Activated CD4-positive, alpha-beta T cell treated with anti-CD3 and anti-CD28 coated beads for 1 hour (primary cell): ENCODE results near the gene ANAPC13.

Experiments used
- DNase-seq: peaks from one replicate; pipeline ENCODE4 v3.0.0-alpha.2; 2020

ANAPC13 gene, protein sequence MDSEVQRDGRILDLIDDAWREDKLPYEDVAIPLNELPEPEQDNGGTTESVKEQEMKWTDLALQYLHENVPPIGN

DNA sequence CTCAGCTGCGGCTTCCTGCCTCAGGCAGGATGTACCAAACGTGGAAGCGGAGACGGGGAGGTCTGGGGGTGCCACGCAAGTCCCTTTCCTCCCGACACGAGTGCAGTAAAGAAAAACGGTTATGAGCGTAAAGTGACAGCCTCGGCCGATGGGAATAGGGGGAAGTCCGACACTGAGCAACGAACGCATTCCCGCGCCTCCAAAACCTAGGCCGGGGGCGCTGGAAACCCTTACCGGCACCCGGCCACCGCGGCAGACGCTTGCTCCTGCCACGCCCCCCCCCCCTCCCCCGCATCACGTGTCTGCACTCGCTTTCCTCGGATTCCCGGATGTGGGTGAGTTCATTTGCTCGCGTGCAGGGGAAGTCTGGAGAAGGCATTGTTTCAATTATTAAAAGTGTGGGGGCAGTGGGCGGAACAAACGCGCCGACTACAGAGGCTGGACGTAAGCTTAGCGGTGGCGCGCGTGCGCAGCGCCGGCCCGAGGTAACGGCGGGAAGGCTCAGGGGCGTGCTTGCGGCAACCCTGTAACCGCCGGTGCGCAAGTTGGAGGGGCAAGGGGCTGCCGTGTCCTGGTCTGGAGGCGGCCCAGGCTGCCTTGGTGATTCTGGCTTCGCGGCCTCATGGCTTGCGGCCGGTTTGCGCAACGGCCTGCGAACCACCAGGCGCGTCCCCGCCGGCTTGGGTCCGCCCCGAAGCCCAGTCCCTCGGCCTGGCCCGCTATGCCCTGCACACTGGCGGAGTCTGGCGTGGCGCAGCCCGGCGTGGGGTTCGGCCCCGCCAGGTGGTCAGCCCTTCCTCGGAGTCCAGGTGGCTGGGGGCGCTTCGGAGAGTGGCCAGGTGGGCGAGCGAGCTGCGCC is at the start of gene ANAPC13, which contains the start of gene CEP63:
ANAPC13 (minus strand) TSS at position 268 of the 859 bp plus-strand sequence. CDS start 3,081 bp downstream, outside the sequence.
CEP63 (plus strand) TSS at position 340 of the 859 bp plus-strand sequence. CDS start 9,264 bp downstream, outside the sequence.
- peak; percentile 87 for DNase-seq

DNA sequence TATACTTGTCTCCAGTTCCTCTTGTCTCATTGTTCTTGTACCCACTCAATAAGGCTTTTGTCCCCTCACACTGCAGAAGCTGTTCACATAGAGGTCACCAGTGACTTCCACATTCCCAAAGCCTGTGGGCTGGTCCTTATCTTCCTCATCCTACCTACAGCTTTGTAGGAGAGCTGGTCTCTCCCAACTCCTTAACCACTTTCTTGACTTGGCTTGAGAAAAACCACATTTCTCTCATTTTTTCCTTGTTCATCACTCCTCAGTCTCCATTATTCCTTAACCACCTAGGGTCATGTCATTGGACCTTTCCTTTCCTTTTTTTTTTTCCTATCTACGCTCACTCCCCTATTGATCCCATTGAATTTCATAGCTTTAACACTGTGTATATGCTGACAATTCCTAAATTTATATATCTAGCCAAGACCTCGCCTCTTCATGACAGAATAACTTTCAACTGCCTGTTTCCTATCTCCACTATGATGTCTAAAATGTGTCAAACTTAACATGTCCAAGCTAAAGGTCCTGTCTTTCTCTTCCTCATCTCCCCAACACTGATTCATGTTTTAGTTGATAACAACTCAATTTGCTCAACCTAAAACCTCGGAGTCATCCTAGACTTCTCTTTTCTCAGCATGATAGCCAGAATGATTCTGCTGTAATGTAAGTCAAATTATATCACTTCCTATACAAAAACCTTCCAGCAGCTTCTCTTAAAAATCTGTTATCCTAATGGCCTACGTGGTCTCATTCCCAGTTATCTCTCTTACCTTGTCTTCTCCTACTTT is 49.6 kb upstream of the ANAPC13 start:
- DNase-seq = no peak

- no peak for DNase-seq
These were observed 47.7 kb upstream of the ANAPC13 start for GRCh38 chr3:134533493-134533892.

GRCh38 chr3:134527538-134528186 is 41.9 kb upstream of the ANAPC13 start:
- DNase-seq = no peak

DNA sequence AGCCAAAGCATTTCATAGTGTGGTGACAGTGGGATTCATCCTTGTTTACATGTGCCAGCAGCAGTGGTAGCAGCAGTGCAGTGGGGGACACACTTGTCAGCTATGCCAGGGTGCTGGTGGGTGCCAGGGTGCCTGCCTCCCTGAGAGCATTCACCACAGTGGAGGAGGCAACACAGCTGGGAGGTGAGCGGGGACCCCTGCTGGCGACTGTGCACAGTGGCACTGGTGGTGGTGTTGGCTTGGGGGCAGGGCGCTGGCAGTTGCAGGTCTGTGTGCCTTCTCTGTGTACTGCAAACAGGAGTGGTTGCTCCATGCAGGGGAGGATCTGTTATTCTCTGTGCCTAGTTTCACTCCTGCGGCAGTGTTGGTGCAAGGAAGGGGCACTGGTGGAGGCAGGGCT is 41.3 kb upstream of the ANAPC13 start:
- no peak for DNase-seq

DNA sequence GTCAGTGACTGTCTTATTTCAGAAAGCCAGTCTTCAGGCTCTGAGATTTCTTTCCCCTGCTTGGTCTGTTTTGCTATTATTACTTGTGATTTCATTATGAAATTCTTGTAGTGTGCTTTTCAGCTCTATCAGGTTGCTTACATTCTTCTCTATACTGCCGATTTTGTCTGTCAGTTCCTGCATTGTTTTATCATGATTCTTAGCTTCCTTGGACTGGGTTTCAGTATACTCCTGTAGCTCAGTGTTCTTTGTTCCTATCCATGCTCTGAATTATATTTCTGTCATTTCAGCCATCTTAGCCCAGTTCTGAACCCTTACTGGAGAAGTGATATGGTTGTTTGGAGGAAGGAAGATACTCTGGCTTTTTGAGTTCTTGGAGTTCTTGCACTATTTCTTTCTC is 40.5 kb upstream of the ANAPC13 start:
- no peak for DNase-seq

DNA sequence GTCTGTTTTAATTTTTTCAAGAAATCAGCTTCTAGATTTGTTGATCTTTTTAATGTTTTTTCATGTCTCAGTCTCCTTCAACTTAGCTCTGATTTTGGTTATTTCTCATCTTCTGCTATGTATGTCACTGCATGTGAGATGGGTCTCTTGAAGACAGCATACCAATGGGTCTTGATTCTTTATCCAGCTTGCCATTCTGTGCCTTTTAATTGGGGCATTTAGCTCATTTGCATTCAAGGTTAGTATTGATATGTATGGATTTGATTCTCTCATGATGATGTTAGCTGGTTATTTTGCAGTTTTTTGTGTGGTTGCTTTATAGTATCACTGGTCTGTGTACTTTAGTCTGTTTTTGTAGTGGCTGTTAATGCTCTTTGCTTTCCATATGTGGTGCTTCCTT is 39.5 kb upstream of the ANAPC13 start:
- no peak for DNase-seq

GRCh38 chr3:134522541-134522940 is 36.8 kb upstream of the ANAPC13 start:
- DNase-seq = no peak

DNA sequence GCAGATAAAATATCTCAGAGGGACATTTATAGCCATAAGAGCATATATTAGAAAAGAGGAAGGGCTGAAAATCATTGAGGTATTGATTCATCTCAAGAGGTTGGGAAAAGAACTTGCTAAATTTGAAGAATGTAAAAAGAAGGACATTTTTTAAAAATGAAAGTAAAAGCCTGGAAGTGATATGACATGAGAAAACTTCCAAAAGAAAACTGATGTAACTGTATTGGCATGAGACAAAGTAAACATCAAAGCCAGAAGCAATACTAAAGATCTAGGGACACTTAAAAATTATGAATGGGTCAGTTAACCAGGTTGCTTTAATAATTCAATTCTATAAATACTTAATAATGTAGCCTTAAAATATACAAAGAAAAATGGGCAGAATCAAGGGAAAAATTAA is 32.0 kb upstream of the ANAPC13 start:
- no peak for DNase-seq

GRCh38 chr3:134516905-134517304 is 31.1 kb upstream of the ANAPC13 start:
- DNase-seq = no peak

DNA sequence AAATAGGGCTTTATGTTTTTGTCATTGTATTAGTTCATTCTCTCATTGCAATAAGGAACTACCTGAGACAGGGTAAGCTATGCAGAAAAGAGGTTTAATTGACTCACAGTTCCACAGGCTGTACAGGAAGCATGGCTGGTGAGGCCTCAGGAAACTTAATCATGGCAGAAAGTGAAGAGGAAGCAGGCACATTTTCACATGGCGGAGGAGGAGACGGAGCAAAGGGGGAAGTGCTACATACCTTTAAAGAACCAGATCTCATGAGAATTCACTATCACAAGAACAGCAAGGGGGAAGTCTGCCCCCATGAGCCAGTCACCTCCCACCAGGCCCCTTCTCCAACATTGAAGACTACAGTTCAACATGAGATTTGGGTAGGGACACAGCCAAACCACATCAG is 25.7 kb upstream of the ANAPC13 start:
- DNase-seq = no peak

- DNase-seq = no peak
These were observed 19.7 kb upstream of the ANAPC13 start for GRCh38 chr3:134505485-134505884.

GRCh38 chr3:134504132-134504531 is 18.3 kb upstream of the ANAPC13 start:
- DNase-seq = no peak

DNA sequence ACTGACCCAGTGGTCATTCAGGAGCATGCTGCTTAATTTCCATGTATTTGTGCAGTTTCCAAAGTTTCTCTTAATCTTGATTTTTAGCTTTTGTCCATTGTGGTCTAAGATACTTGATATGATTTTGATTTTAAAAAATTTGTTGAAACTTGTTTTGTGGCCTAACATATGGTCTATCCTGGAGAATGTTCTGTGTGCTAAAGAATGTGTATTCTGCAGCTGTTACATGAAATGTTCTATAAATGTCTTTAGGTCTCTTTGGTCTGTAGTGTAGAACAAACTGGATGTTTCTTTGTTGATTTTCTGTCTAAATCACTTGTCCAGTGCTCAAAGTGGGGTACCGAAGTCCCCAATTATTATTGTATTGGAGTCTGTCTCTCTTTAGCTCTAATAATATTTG is 17.5 kb upstream of the ANAPC13 start:
- DNase-seq = no peak

GRCh38 chr3:134496471-134497071 is 10.8 kb upstream of the ANAPC13 start:
- no peak for DNase-seq

GRCh38 chr3:134495980-134496379 is 10.2 kb upstream of the ANAPC13 start:
- DNase-seq = no peak

DNA sequence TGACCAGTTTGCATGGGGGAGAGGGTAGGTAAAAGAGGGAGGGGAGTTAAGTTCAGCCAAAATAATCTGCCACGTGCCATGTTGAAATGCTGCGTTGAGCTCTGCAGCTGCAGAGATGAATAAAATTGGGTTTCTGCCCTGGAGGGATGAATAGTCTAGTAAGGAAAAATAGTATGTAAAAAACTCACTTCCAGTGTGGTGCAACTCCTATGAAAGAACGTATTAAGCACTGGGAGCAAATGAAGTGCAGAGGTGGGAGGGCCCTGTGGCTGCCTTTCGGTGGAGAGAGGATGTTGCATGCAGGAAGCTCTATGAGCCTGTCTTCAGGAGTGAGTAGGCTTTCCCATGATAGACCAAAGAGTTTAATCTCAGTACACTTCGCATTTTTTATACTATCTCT is 8.7 kb upstream of the ANAPC13 start:
- no peak for DNase-seq

GRCh38 chr3:134487406-134487805 is 1.6 kb upstream of the ANAPC13 start:
- no peak for DNase-seq

DNA sequence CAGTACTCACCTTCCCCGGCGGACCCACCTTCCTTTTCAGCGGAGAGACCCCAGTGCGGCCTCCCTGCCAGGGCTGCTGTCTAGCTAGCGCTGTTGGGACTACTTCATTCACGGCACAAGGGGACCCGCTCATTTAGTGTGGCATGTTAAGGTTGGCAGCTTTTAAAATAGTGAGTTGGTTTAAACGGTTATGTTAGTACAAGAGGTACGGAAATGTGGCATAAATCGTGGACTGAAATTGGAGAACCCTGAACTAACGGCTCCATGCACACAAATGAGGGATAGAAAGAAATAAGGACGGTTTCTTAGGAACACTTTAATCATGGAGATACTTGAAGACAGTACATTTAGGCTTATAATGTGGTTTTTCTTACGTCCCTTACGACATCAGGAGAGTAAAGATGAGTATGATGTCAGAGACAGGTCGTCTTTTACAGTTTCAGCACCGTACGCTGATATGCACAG is 824 bp upstream of the ANAPC13 start:
- no peak for DNase-seq

DNA sequence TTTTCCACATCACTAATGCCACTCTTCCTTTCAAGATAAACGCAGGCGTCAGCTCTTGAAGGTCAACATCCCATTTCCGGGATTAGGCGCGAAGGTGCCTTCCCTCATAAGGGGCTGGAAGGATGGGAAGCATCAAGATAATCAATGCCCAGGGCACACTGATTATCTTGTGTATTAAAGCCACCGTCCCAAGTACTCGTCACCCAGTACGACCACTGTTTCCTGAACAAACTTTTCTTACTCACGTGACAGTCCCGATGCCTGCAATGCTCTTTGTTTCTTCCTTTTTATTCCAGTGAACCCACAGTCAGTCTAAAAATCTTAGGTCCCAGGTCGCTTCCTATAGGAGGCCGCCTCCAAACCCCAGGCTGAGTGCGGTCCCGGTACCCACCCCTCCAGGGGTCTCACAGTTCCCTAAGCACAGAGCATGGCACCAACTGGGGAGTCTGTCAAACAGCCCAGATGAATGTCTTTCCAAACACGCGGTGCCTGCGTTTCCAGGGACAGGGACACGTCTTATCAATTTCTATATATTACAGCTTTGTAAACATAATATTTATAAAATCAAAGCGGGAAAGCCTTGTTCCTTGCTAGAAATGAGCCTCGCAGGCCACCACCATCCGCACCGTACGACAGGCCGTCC is 589 bp downstream of the ANAPC13 start:
- DNase-seq = peak; percentile 10

GRCh38 chr3:134483195-134483900 is 2.4 kb downstream of the ANAPC13 start:
- DNase-seq = no peak
